ENCODE data around the gene TNFRSF12A. TPM values are rescaled to one million over a fixed set of nuclear protein-coding genes. Genes with fewer than 3 reads are reported as not detected.

TNFRSF12A gene
- total and polyA plus RNA-seq, 5 donors from 2014 or later, result 0.69 to 1.2 (median 0.86) TPM; not detected in 1

DNA sequence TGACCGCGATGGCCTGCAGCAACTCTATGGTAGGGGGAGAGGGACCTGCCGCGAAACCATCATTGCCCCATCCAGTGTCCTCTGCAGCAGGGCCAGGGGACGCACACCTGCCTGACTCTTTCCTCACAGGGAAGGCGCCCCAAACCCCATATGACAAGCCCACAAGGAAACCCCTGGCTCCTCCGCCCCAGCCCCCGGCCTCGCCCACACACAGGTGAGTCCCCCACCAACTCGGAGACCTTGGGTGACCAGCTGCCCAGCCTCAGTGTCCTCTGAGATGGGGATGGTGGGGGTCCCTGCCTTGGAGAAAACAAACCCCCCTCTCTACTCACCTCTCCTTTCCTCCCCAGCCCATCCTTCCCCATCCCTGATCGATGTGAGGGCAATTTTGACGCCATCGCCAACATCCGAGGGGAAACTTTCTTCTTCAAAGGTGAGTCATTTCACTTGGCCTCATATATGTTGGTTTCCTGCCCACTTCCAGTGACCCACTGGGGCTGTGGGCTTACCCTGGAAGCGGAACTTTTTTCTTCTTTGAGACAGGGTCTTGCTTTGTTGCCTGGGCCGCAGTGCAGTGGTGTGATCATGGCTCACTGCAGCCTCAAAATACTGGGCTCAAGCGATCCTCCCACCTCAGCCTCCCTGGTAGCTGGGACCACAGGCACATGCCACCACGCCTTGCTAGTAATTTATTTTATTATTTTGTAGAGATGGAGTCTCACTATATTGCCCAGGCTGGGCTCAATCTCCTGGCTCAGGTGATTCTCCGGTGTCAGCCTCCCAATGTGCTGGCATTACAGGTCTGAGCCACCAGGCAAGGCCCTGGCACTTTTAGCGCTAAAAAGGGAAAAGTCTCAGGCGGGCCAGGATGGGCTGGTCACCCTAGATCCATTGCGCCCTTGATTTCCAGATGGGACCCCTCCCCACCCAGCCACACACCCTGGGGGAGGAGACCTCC lies 37.3 kb downstream of the TNFRSF12A start:
- Mint-ChIP-seq H3K4me1 (peaks cover 0 to 52% (median 23%) of the 10 kb centered on the region in 4 donors), H3K27ac (peak overlapping the region in 2 of 3 donors; percentile 7 to 66), H3K4me3 (peak overlapping the region; percentile 65 to 91 (median 76)), H3K36me3 (peaks cover 14% of the 10 kb centered on the region), H3K9me3 (no peaks in the 10 kb centered on the region), H3K27me3 (no peaks in the 10 kb centered on the region)
- H3K4me1 ChIP-seq (ENCODE audit: control insufficient read depth, insufficient read depth, low read length, poor library complexity, severe bottlenecking), result peaks cover 47% of the 10 kb centered on the region
- H3K9me3 ChIP-seq (ENCODE audit: control insufficient read depth in 2 of 2, low read length in 2 of 2), result no peaks in the 10 kb centered on the region
- no peaks in the 10 kb centered on the region for H3K27me3 ChIP-seq (ENCODE audit: control insufficient read depth, insufficient read depth, low read length)
- no peaks in the 10 kb centered on the region for H3K36me3 ChIP-seq (ENCODE audit: control insufficient read depth, insufficient read depth, low read length)
- DNase-seq (no peak), ATAC-seq (ENCODE audit: low read depth in 2 of 2) (no peak)
- H3K4me3 ChIP-seq (ENCODE audit: low read depth, low read length), result no peak overlapping the region
- H3K27ac ChIP-seq (ENCODE audit: insufficient read depth, low read length, poor library complexity, severe bottlenecking), result peak overlapping the region; percentile 33

DNA sequence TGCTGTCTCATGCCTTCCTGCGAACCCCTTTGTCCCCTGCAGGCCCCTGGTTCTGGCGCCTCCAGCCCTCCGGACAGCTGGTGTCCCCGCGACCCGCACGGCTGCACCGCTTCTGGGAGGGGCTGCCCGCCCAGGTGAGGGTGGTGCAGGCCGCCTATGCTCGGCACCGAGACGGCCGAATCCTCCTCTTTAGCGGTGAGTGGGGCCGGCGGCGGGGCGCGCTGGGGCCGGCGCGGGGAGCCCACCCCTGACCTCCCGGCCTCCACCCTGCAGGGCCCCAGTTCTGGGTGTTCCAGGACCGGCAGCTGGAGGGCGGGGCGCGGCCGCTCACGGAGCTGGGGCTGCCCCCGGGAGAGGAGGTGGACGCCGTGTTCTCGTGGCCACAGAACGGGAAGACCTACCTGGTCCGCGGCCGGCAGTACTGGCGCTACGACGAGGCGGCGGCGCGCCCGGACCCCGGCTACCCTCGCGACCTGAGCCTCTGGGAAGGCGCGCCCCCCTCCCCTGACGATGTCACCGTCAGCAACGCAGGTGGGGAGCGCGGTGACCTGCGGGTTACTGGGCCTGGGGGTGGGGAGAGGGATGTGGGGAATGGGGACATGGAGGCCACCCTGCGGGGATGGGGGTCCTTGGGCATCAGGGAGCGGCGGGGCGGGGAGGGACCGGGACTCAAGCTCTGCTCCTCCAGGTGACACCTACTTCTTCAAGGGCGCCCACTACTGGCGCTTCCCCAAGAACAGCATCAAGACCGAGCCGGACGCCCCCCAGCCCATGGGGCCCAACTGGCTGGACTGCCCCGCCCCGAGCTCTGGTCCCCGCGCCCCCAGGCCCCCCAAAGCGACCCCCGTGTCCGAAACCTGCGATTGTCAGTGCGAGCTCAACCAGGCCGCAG lies 38.2 kb downstream of the TNFRSF12A start:
- H3K4me1 ChIP-seq (ENCODE audit: control insufficient read depth, insufficient read depth, low read length, poor library complexity, severe bottlenecking), result peaks cover 47% of the 10 kb centered on the region
- no peaks in the 10 kb centered on the region for H3K36me3 ChIP-seq (ENCODE audit: control insufficient read depth, insufficient read depth, low read length)
- Mint-ChIP-seq H3K9me3 (no peaks in the 10 kb centered on the region), H3K27ac (peak overlapping the region; percentile 54 to 87 (median 80)), H3K4me3 (peak overlapping the region; percentile 88 to 92 (median 92)), H3K36me3 (peaks cover 14% of the 10 kb centered on the region), H3K4me1 (peaks cover 4 to 61% (median 28%) of the 10 kb centered on the region in 4 donors), H3K27me3 (no peaks in the 10 kb centered on the region)
- H3K9me3 ChIP-seq (ENCODE audit: control insufficient read depth in 2 of 2, low read length in 2 of 2), result no peaks in the 10 kb centered on the region
- peak overlapping the region; percentile 79 for H3K27ac ChIP-seq (ENCODE audit: insufficient read depth, low read length, poor library complexity, severe bottlenecking)
- H3K4me3 ChIP-seq (ENCODE audit: low read depth, low read length), result no peak overlapping the region
- peak in 2 of 3 donors; percentile 40 to 77 for DNase-seq
- ATAC-seq (ENCODE audit: low read depth in 2 of 2), result peak; percentile 35 to 42
- H3K27me3 ChIP-seq (ENCODE audit: control insufficient read depth, insufficient read depth, low read length), result no peaks in the 10 kb centered on the region

DNA sequence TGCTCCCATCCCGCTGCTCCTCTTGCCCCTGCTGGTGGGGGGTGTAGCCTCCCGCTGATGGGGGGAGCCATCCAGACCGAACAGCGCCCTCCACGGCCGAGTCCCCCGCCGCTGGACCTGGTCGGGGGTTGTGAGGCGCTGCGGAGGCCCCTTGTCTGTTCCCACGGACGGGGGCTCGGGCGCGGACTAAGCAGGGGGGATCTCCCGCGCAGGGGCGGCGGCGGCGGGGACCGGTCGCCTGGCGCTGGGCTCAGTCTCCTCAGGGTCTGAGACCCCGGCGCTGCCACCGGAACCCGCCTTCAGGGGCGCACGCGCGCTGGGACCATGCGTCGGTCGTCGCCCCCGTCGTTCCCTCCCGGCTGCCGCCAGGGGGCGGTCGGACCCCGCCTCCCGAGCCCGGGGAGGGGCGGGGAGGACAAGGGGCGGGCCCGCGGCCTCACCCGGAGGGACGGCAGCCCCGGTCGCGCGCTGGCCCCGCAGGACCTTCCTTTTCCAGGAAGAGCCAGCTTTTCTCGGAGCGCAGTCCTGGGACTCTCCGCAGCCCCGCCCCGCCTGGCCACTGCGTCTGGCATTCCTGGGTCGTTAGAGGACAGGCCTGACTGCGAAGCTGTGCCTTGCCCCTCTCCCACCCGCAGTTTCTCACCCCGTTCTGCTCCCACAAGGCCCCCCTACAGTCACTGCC lies 39.0 kb downstream of the TNFRSF12A start:
- Mint-ChIP-seq H3K4me3 (peak overlapping the region; percentile 88 to 97 (median 92)), H3K9me3 (no peaks in the 10 kb centered on the region), H3K27ac (peak overlapping the region; percentile 87 to 97 (median 90)), H3K36me3 (peaks cover 7% of the 10 kb centered on the region), H3K27me3 (no peaks in the 10 kb centered on the region), H3K4me1 (peaks cover 4 to 62% (median 31%) of the 10 kb centered on the region in 4 donors)
- Histone ChIP-seq H3K9me3 (ENCODE audit: control insufficient read depth in 2 of 2, low read length in 2 of 2) (no peaks in the 10 kb centered on the region), H3K27me3 (ENCODE audit: control insufficient read depth, insufficient read depth, low read length) (no peaks in the 10 kb centered on the region), H3K4me3 (ENCODE audit: low read depth, low read length) (peak overlapping the region; percentile 48), H3K4me1 (ENCODE audit: control insufficient read depth, insufficient read depth, low read length, poor library complexity, severe bottlenecking) (peaks cover 55% of the 10 kb centered on the region), H3K36me3 (ENCODE audit: control insufficient read depth, insufficient read depth, low read length) (no peaks in the 10 kb centered on the region), H3K27ac (ENCODE audit: insufficient read depth, low read length, poor library complexity, severe bottlenecking) (peak overlapping the region; percentile 79)
- ATAC-seq (ENCODE audit: low read depth in 2 of 2) (peak; percentile 90), DNase-seq (peak; percentile 82 to 89 (median 87))

DNA sequence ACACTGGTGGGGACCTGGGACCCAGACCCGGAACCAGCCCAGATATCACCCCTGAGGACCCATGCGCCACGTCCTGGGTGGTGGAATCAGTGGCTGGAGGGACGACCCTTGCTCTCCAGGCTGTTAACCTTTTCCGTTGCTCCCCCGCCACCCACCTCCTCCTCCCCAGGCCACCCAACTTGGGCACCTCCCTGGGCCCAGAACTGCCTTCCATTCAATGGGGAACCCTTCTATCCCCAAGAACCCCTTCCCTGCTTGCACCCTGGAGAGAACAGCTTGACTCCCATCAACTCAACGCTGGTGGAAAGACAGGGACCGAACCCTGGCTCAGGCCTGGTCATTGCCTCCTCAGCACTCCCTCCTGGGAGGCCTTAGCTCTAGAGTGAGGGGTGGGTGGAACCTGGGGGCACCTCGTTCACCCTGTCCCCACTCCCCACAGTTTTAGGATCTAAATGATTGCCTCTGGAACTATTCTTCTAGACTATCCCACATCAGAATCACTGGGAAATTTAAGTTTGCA lies 39.6 kb downstream of the TNFRSF12A start:
- peak overlapping the region; percentile 86 to 97 (median 92) for H3K4me3 Mint-ChIP-seq
- peak overlapping the region; percentile 87 to 97 (median 90) for H3K27ac Mint-ChIP-seq
- peak overlapping the region; percentile 48 for H3K4me3 ChIP-seq (ENCODE audit: low read depth, low read length)
- H3K27ac ChIP-seq (ENCODE audit: insufficient read depth, low read length, poor library complexity, severe bottlenecking), result peak overlapping the region; percentile 79
- no peaks in the 10 kb centered on the region for H3K36me3 ChIP-seq (ENCODE audit: control insufficient read depth, insufficient read depth, low read length)
- peaks cover 4 to 64% (median 32%) of the 10 kb centered on the region in 4 donors for H3K4me1 Mint-ChIP-seq
- H3K27me3 Mint-ChIP-seq, result no peaks in the 10 kb centered on the region
- no peak for DNase-seq
- no peaks in the 10 kb centered on the region for H3K9me3 ChIP-seq (ENCODE audit: control insufficient read depth in 2 of 2, low read length in 2 of 2)
- peaks cover 5% of the 10 kb centered on the region for H3K36me3 Mint-ChIP-seq
- peaks cover 58% of the 10 kb centered on the region for H3K4me1 ChIP-seq (ENCODE audit: control insufficient read depth, insufficient read depth, low read length, poor library complexity, severe bottlenecking)
- H3K9me3 Mint-ChIP-seq, result peaks cover 0 to 2% (median 0%) of the 10 kb centered on the region in 7 donors
- H3K27me3 ChIP-seq (ENCODE audit: control insufficient read depth, insufficient read depth, low read length), result no peaks in the 10 kb centered on the region
- ATAC-seq (ENCODE audit: low read depth in 2 of 2), result no peak

DNA sequence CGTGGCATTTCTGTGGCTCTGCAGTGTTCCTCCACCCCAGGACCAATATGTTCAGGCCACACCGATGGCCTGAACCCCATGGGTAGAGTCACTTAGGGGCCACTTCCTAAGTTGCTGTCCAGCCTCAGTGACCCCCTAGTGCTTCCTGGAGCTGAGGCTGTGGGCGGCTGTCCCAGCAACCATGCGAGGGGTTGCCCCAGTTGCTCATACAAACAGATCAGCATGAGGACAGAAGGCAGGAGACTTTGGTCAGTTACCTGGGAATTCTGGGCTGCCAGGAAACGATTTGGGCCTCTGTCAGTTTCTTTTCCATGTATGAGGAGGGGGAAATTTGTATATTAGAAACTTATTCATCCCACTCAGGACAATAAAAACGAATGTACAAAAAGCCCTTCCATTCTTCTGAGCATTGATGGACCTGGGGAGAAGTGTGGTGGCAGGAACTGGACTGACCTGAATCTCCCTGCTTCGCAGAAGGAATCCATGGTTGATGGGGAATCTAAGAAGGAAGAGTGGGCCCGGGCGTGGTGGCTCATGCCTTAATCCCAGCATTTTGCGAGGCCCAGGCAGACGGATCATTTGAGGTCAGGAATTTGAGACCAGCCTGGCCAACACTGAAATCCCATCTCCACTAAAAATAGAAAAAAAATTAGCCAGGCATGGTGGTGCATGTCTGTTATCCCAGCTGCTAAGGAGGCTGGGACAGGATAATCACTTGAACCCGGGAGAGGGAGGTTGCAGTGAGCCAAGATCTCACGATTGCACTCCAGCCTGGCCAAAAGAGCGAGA lies 40.4 kb downstream of the TNFRSF12A start:
- Histone ChIP-seq H3K9me3 (ENCODE audit: control insufficient read depth in 2 of 2, low read length in 2 of 2) (no peaks in the 10 kb centered on the region), H3K27ac (ENCODE audit: insufficient read depth, low read length, poor library complexity, severe bottlenecking) (no peak overlapping the region), H3K36me3 (ENCODE audit: control insufficient read depth, insufficient read depth, low read length) (no peaks in the 10 kb centered on the region), H3K27me3 (ENCODE audit: control insufficient read depth, insufficient read depth, low read length) (no peaks in the 10 kb centered on the region), H3K4me1 (ENCODE audit: control insufficient read depth, insufficient read depth, low read length, poor library complexity, severe bottlenecking) (peaks cover 58% of the 10 kb centered on the region), H3K4me3 (ENCODE audit: low read depth, low read length) (peak overlapping the region; percentile 48)
- Mint-ChIP-seq H3K4me1 (peaks cover 4 to 64% (median 28%) of the 10 kb centered on the region in 4 donors), H3K9me3 (peaks cover 0 to 2% (median 0%) of the 10 kb centered on the region in 7 donors), H3K36me3 (peaks cover 3% of the 10 kb centered on the region), H3K27ac (peak overlapping the region; percentile 87 to 97 (median 90)), H3K4me3 (peak overlapping the region; percentile 86 to 97 (median 92)), H3K27me3 (no peaks in the 10 kb centered on the region)
- ATAC-seq (ENCODE audit: low read depth in 2 of 2), result no peak
- no peak for DNase-seq

DNA sequence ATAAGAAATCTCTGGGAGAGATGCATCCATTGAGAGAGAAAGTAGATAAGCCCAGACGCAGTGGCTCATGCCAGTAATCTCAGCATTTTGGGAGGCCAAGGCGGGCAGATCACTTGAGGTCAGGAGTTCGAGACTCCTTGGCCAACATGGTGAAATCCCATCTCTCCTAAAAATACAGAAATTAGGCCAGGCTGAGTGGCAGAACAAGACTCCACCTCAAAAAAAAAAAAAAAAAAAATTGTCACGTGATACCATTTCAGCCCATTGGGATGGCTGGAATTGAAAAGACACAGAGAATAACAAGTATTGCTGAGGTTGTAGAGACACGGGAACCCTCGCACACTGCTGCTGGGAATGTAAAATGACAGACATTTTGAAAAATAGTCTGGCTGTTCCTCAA lies 42.4 kb downstream of the TNFRSF12A start:
- Mint-ChIP-seq H3K27ac (peak overlapping the region; percentile 11 to 99 (median 94)), H3K36me3 (peaks cover 13% of the 10 kb centered on the region), H3K9me3 (peaks cover 0 to 2% (median 0%) of the 10 kb centered on the region in 7 donors), H3K4me3 (peak overlapping the region; percentile 2 to 100 (median 66)), H3K27me3 (no peaks in the 10 kb centered on the region), H3K4me1 (peaks cover 4 to 60% (median 28%) of the 10 kb centered on the region in 4 donors)
- H3K4me1 ChIP-seq (ENCODE audit: control insufficient read depth, insufficient read depth, low read length, poor library complexity, severe bottlenecking), result peaks cover 64% of the 10 kb centered on the region
- peak overlapping the region; percentile 34 for H3K27ac ChIP-seq (ENCODE audit: insufficient read depth, low read length, poor library complexity, severe bottlenecking)
- no peaks in the 10 kb centered on the region for H3K27me3 ChIP-seq (ENCODE audit: control insufficient read depth, insufficient read depth, low read length)
- H3K9me3 ChIP-seq (ENCODE audit: control insufficient read depth in 2 of 2, low read length in 2 of 2), result no peaks in the 10 kb centered on the region
- no peak for DNase-seq
- H3K36me3 ChIP-seq (ENCODE audit: control insufficient read depth, insufficient read depth, low read length), result peaks cover 4% of the 10 kb centered on the region
- no peak overlapping the region for H3K4me3 ChIP-seq (ENCODE audit: low read depth, low read length)
- ATAC-seq (ENCODE audit: low read depth in 2 of 2), result no peak

All from CD4-positive, CD25-positive, alpha-beta regulatory T cell (primary cell).